Naive B cell (primary cell): Measurements from ENCODE around the gene AMHR2. TPM values are rescaled to one million over a fixed set of nuclear protein-coding genes. Genes with fewer than 3 reads are reported as not detected.
A peak's percentile ranks its signal among the peaks of the same experiment; 100 is the strongest.
"Not testable (repeated sequence)": the region's sequence is repeated elsewhere in the genome, so short reads cannot be mapped to it uniquely, and the experiment has no call there.

Experiments
- ATAC-seq, 2 donors: fragments of 150-1000 bp; cut with Tn5 transposase; 2 replicates each; pipeline ENCODE4 v1.10.0; 2021; ENCODE audit warnings: low read depth in 2 of 2, mild to moderate bottlenecking in 2 of 2, moderate library complexity in 2 of 2
- DNase-seq: peaks from one replicate; pipeline ENCODE4 v3.0.0; 2022
- H3K27ac Mint-ChIP-seq, 6 donors: one replicate each; pipeline ENCODE4 v1.8.0; 2020 to 2022; ENCODE audit warnings: mild to moderate bottlenecking in 6 of 6, mixed read lengths in 6 of 6, moderate library complexity in 5 of 6, inconsistent platforms in 2 of 6
- H3K27me3 Mint-ChIP-seq, 3 donors: one replicate each; pipeline ENCODE4 v1.8.0; 2021 to 2022; ENCODE audit warnings: mixed read lengths in 3 of 3, mild to moderate bottlenecking in 1 of 3
- H3K36me3 Mint-ChIP-seq, 2 donors: one replicate each; pipeline ENCODE4 v1.8.0; 2020 to 2022; ENCODE audit warnings: mixed read lengths in 2 of 2, inconsistent platforms in 1 of 2, mild to moderate bottlenecking in 1 of 2
- H3K4me1 Mint-ChIP-seq, 3 donors: one replicate each; pipeline ENCODE4 v1.8.0; 2020 to 2022; ENCODE audit warnings: mixed read lengths in 3 of 3, inconsistent platforms in 1 of 3, mild to moderate bottlenecking in 1 of 3, moderate library complexity in 1 of 3
- H3K4me3 Mint-ChIP-seq, 8 donors: one replicate each; pipeline ENCODE4 v1.8.0; 2020 to 2022; ENCODE audit warnings: mild to moderate bottlenecking in 8 of 8, mixed read lengths in 8 of 8, moderate library complexity in 8 of 8, inconsistent platforms in 2 of 8
- H3K9me3 Mint-ChIP-seq, 7 donors: one replicate each; pipeline ENCODE4 v1.8.0; 2020 to 2022; ENCODE audit warnings: mixed read lengths in 7 of 7, mild to moderate bottlenecking in 5 of 7, inconsistent platforms in 2 of 7, moderate library complexity in 1 of 7
- polyA plus RNA-seq, 6 donors: library from polyadenylated mRNA; unstranded; fragments of 300-500 nt; fragmentation: Illumina TruSeq; gene quantifications; one replicate each; pipeline ENCODE4 v1.2.3, GENCODE V29; 2021; ENCODE audit warnings: low read depth in 6 of 6

Gene AMHR2
- polyA plus RNA-seq, 6 donors from 2014 or later: not detected

- DNase-seq (no peak), ATAC-seq (no peak)
- Mint-ChIP-seq H3K4me3 (peak overlapping the region in 3 of 8 donors; percentile 10 to 76 (median 68)), H3K36me3 (peaks cover 0 to 4% of the 10 kb centered on the region in 2 donors), H3K27me3 (no peaks in the 10 kb centered on the region), H3K9me3 (no peaks in the 10 kb centered on the region), H3K4me1 (peaks cover 28 to 69% (median 52%) of the 10 kb centered on the region in 3 donors), H3K27ac (peak overlapping the region in 2 of 6 donors; percentile 13 to 59)
Measured at GRCh38 chr12:53388932-53389331, 34.7 kb upstream of the AMHR2 start.

GRCh38 chr12:53389702-53390101 is 34.0 kb upstream of the AMHR2 start:
- DNase-seq: no peak
- H3K4me3 Mint-ChIP-seq: peak overlapping the region in 4 of 8 donors; percentile 6 to 45 (median 27)
- H3K27me3 Mint-ChIP-seq: no peaks in the 10 kb centered on the region
- H3K9me3 Mint-ChIP-seq: no peaks in the 10 kb centered on the region
- ATAC-seq: no peak
- H3K4me1 Mint-ChIP-seq: peaks cover 28 to 63% (median 52%) of the 10 kb centered on the region in 3 donors
- H3K27ac Mint-ChIP-seq: no peak overlapping the region
- peaks cover 0 to 4% of the 10 kb centered on the region in 2 donors for H3K36me3 Mint-ChIP-seq

GRCh38 chr12:53391724-53392123 is 31.9 kb upstream of the AMHR2 start:
- Mint-ChIP-seq H3K27ac (peak overlapping the region in 1 of 6 donors; percentile 67), H3K4me1 (peaks cover 23 to 49% (median 43%) of the 10 kb centered on the region in 3 donors), H3K36me3 (peaks cover 0 to 4% of the 10 kb centered on the region in 2 donors)

GRCh38 chr12:53399896-53400295 is 23.8 kb upstream of the AMHR2 start:
- Mint-ChIP-seq H3K27ac (peak overlapping the region in 1 of 6 donors; percentile 62), H3K27me3 (no peaks in the 10 kb centered on the region), H3K36me3 (peaks cover 0 to 7% of the 10 kb centered on the region in 2 donors), H3K4me3 (no peak overlapping the region), H3K4me1 (peaks cover 10 to 23% (median 14%) of the 10 kb centered on the region in 3 donors), H3K9me3 (no peaks in the 10 kb centered on the region)
- DNase-seq: no peak
- no peak for ATAC-seq

More at GRCh38 chr12:53391724-53392123, 31.9 kb upstream of the AMHR2 start:
- H3K4me3 Mint-ChIP-seq: no peak overlapping the region
- ATAC-seq: no peak
- H3K9me3 Mint-ChIP-seq: no peaks in the 10 kb centered on the region
- no peaks in the 10 kb centered on the region for H3K27me3 Mint-ChIP-seq
- no peak for DNase-seq

GRCh38 chr12:53402351-53402750 is 21.3 kb upstream of the AMHR2 start:
- not testable (repeated sequence) for ATAC-seq, H3K9me3 Mint-ChIP-seq, H3K27me3 Mint-ChIP-seq, DNase-seq, H3K4me3 Mint-ChIP-seq, H3K27ac Mint-ChIP-seq
- peaks cover 10 to 18% (median 18%) of the 10 kb centered on the region in 3 donors for H3K4me1 Mint-ChIP-seq
- H3K36me3 Mint-ChIP-seq: peaks cover 0 to 12% of the 10 kb centered on the region in 2 donors

GRCh38 chr12:53402871-53403270 is 20.8 kb upstream of the AMHR2 start:
- H3K4me3 Mint-ChIP-seq: no peak overlapping the region
- H3K9me3 Mint-ChIP-seq: no peaks in the 10 kb centered on the region
- H3K27me3 Mint-ChIP-seq: no peaks in the 10 kb centered on the region
- H3K4me1 Mint-ChIP-seq: peaks cover 10 to 14% (median 13%) of the 10 kb centered on the region in 3 donors
- no peak for ATAC-seq
- peaks cover 0 to 12% of the 10 kb centered on the region in 2 donors for H3K36me3 Mint-ChIP-seq
- DNase-seq: no peak
- peak overlapping the region in 2 of 6 donors; percentile 6 to 28 for H3K27ac Mint-ChIP-seq

- Mint-ChIP-seq H3K4me3 (no peak overlapping the region), H3K27ac (peak overlapping the region in 2 of 6 donors; percentile 10 to 34), H3K4me1 (peaks cover 24 to 38% (median 36%) of the 10 kb centered on the region in 3 donors), H3K27me3 (no peaks in the 10 kb centered on the region), H3K36me3 (peaks cover 23 to 26% of the 10 kb centered on the region in 2 donors), H3K9me3 (no peaks in the 10 kb centered on the region)
- no peak for ATAC-seq
- DNase-seq: no peak
Measured at GRCh38 chr12:53410951-53411350, 12.7 kb upstream of the AMHR2 start.

GRCh38 chr12:53413485-53414204 is 10.0 kb upstream of the AMHR2 start:
- H3K36me3 Mint-ChIP-seq: peaks cover 19 to 26% of the 10 kb centered on the region in 2 donors
- no peaks in the 10 kb centered on the region for H3K27me3 Mint-ChIP-seq
- no peak overlapping the region for H3K4me3 Mint-ChIP-seq
- peaks cover 37 to 60% (median 56%) of the 10 kb centered on the region in 3 donors for H3K4me1 Mint-ChIP-seq
- DNase-seq: no peak
- ATAC-seq: no peak
- H3K9me3 Mint-ChIP-seq: no peaks in the 10 kb centered on the region
- H3K27ac Mint-ChIP-seq: peak overlapping the region in 2 of 6 donors; percentile 24 to 78

- Mint-ChIP-seq H3K36me3 (peaks cover 14 to 19% of the 10 kb centered on the region in 2 donors), H3K27ac (peak overlapping the region in 5 of 6 donors; percentile 19 to 74 (median 47)), H3K4me3 (no peak overlapping the region), H3K27me3 (no peaks in the 10 kb centered on the region), H3K4me1 (peaks cover 47 to 69% (median 63%) of the 10 kb centered on the region in 3 donors), H3K9me3 (no peaks in the 10 kb centered on the region)
- DNase-seq (no peak), ATAC-seq (no peak)
Measured at GRCh38 chr12:53414756-53415417, 8.8 kb upstream of the AMHR2 start.

- H3K4me3 Mint-ChIP-seq: peak overlapping the region in 1 of 8 donors; percentile 28
- peak overlapping the region in 5 of 6 donors; percentile 39 to 89 (median 74) for H3K27ac Mint-ChIP-seq
- not testable (repeated sequence) for DNase-seq, H3K9me3 Mint-ChIP-seq, H3K27me3 Mint-ChIP-seq, ATAC-seq
- peaks cover 14 to 16% of the 10 kb centered on the region in 2 donors for H3K36me3 Mint-ChIP-seq
- H3K4me1 Mint-ChIP-seq: peaks cover 47 to 73% (median 64%) of the 10 kb centered on the region in 3 donors
Measured at GRCh38 chr12:53415752-53416389, 7.8 kb upstream of the AMHR2 start.

GRCh38 chr12:53417291-53417816 is 6.3 kb upstream of the AMHR2 start:
- H3K9me3 Mint-ChIP-seq, H3K27me3 Mint-ChIP-seq, H3K36me3 Mint-ChIP-seq: not testable (repeated sequence)
- ATAC-seq (peak; percentile 62 to 70), DNase-seq (peak; percentile 55)
- H3K4me1 Mint-ChIP-seq: peaks cover 45 to 73% (median 65%) of the 10 kb centered on the region in 3 donors
- peak overlapping the region; percentile 17 to 80 (median 51) for H3K4me3 Mint-ChIP-seq
- peak overlapping the region; percentile 60 to 84 (median 74) for H3K27ac Mint-ChIP-seq

- no peaks in the 10 kb centered on the region for H3K9me3 Mint-ChIP-seq
- no peak for ATAC-seq
- H3K27ac Mint-ChIP-seq: peak overlapping the region in 3 of 6 donors; percentile 56 to 71 (median 70)
- no peaks in the 10 kb centered on the region for H3K27me3 Mint-ChIP-seq
- no peaks in the 10 kb centered on the region for H3K36me3 Mint-ChIP-seq
- no peak for DNase-seq
- H3K4me3 Mint-ChIP-seq: peak overlapping the region in 6 of 8 donors; percentile 23 to 59 (median 38)
- peaks cover 40 to 65% (median 57%) of the 10 kb centered on the region in 3 donors for H3K4me1 Mint-ChIP-seq
Measured at GRCh38 chr12:53418221-53418620, 5.4 kb upstream of the AMHR2 start.

GRCh38 chr12:53419756-53420155 is 3.9 kb upstream of the AMHR2 start:
- Mint-ChIP-seq H3K36me3 (no peaks in the 10 kb centered on the region), H3K27me3 (no peaks in the 10 kb centered on the region), H3K9me3 (no peaks in the 10 kb centered on the region), H3K27ac (peak overlapping the region in 3 of 6 donors; percentile 1 to 36 (median 7)), H3K4me1 (peaks cover 37 to 62% (median 52%) of the 10 kb centered on the region in 3 donors), H3K4me3 (peak overlapping the region in 1 of 8 donors; percentile 5)
- DNase-seq (no peak), ATAC-seq (no peak)
